ENCODE measurements around the gene YDJC.

DNA sequence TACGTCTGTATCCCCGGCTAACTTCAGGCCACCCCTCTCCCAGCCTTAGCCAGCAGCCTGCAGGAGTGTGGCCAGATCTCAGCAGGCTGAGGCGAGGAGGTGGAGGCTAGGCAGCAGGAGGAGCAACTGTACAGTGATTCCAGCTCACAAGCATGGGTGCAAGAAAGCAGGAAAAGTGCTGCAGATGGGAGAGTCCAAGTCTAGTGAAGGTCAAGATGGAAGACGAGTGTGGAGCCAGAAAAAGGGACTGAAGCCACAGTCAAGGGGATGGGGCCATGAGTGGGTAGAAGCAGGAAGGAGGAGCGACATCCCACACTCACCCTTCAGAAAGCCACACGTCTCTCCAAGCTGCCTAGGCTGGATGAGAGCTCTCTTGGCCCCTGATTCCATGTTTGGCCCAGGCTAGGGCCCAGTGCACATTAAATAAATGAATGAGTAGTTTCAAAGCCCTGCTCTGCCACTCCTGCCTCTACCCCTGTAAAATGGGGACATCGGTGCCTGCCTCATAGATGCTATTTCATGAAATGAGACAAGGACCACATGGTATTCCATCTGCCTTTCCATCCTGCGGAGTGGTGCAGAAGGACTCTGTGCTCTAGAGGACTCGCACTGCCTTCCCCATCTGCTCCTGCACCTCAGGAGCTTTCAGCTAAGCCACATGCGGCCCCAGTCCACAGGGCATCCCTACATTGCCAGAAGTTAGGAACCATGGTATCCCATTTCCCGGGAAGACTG, 2.9 kb downstream of the YDJC start:
- TF ChIP-seq L3MBTL2 (conservative IDR thresholded peaks at IDR 0.05) (no peak), BHLHE40 (IDR thresholded peaks at IDR 0.05; ENCODE audit: borderline replicate concordance) (no peak), FOXM1 (IDR thresholded peaks at IDR 0.05; ENCODE audit: borderline replicate concordance) (no peak), FOXA1 (IDR thresholded peaks at IDR 0.05) (no peak), HDGF (IDR thresholded peaks at IDR 0.05; ENCODE audit: borderline replicate concordance) (no peak), NFRKB (IDR thresholded peaks at IDR 0.05) (no peak), TARDBP (IDR thresholded peaks at IDR 0.05) (no peak), ARNT (IDR thresholded peaks at IDR 0.05) (no peak), FOXK2 (IDR thresholded peaks at IDR 0.05) (no peak)
- TF ChIP-seq, protein P1, sequence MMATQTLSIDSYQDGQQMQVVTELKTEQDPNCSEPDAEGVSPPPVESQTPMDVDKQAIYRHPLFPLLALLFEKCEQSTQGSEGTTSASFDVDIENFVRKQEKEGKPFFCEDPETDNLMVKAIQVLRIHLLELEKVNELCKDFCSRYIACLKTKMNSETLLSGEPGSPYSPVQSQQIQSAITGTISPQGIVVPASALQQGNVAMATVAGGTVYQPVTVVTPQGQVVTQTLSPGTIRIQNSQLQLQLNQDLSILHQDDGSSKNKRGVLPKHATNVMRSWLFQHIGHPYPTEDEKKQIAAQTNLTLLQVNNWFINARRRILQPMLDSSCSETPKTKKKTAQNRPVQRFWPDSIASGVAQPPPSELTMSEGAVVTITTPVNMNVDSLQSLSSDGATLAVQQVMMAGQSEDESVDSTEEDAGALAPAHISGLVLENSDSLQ (IDR thresholded peaks at IDR 0.05) = no peak

Measured in HEK293T (cell line).